Bone marrow (tissue), 2 donors: ENCODE measurements around the gene SGK1.
A peak's percentile ranks its signal among the peaks of the same experiment; 100 is the strongest.
"Not testable (repeated sequence)": the region's sequence is repeated elsewhere in the genome, so short reads cannot be mapped to it uniquely, and the experiment has no call there.

ENCODE experiments used
- DNase-seq, 2 donors: peaks; one replicate each; lab custom pipeline; 2025; lab: John Stamatoyannopoulos, UW

Gene SGK1

GRCh38 chr6:134251320-134251719, 66.6 kb downstream of the SGK1 start:
- no peak for DNase-seq

GRCh38 chr6:134250776-134251175, 67.1 kb downstream of the SGK1 start:
- DNase-seq, result no peak

GRCh38 chr6:134249759-134250602, 67.9 kb downstream of the SGK1 start:
- no peak for DNase-seq

GRCh38 chr6:134249239-134249758, 68.6 kb downstream of the SGK1 start:
- DNase-seq, result no peak

GRCh38 chr6:134247844-134248580, 69.9 kb downstream of the SGK1 start:
- DNase-seq, result no peak

- peak in 1 of 2 donors; percentile 26 for DNase-seq
Measured at GRCh38 chr6:134247231-134247833, 70.6 kb downstream of the SGK1 start.

- no peak for DNase-seq
Measured at GRCh38 chr6:134245706-134246105, 72.2 kb downstream of the SGK1 start.

- DNase-seq, result no peak
Measured at GRCh38 chr6:134245041-134245440, 72.9 kb downstream of the SGK1 start.

- peak; percentile 18 to 85 for DNase-seq
Measured at GRCh38 chr6:134240665-134241431, 77.1 kb downstream of the SGK1 start.

- no peak for DNase-seq
Measured at GRCh38 chr6:134238960-134239795, 78.7 kb downstream of the SGK1 start.

GRCh38 chr6:134238006-134238405, 79.9 kb downstream of the SGK1 start:
- DNase-seq, result no peak

GRCh38 chr6:134235937-134236751, 81.8 kb downstream of the SGK1 start:
- peak in 1 of 2 donors; percentile 94 for DNase-seq

GRCh38 chr6:134235334-134235733, 82.6 kb downstream of the SGK1 start:
- DNase-seq, result not testable (repeated sequence)

GRCh38 chr6:134233180-134233955, 84.5 kb downstream of the SGK1 start:
- no peak for DNase-seq

GRCh38 chr6:134230940-134231339, 87.0 kb downstream of the SGK1 start:
- no peak for DNase-seq

- peak; percentile 22 to 80 for DNase-seq
Measured at GRCh38 chr6:134230087-134230700, 87.7 kb downstream of the SGK1 start.

GRCh38 chr6:134229520-134229919, 88.4 kb downstream of the SGK1 start:
- no peak for DNase-seq

GRCh38 chr6:134223796-134224420, 94.0 kb downstream of the SGK1 start:
- DNase-seq, result no peak
